Activated CD4-positive, CD25-positive, alpha-beta regulatory T cell (primary cell): Measurements from ENCODE around the gene COL20A1.

Experiments used
- DNase-seq, 4 experiments: peaks; one replicate each; lab custom pipeline; 2025; lab: John Stamatoyannopoulos, UW

Gene COL20A1

DNA sequence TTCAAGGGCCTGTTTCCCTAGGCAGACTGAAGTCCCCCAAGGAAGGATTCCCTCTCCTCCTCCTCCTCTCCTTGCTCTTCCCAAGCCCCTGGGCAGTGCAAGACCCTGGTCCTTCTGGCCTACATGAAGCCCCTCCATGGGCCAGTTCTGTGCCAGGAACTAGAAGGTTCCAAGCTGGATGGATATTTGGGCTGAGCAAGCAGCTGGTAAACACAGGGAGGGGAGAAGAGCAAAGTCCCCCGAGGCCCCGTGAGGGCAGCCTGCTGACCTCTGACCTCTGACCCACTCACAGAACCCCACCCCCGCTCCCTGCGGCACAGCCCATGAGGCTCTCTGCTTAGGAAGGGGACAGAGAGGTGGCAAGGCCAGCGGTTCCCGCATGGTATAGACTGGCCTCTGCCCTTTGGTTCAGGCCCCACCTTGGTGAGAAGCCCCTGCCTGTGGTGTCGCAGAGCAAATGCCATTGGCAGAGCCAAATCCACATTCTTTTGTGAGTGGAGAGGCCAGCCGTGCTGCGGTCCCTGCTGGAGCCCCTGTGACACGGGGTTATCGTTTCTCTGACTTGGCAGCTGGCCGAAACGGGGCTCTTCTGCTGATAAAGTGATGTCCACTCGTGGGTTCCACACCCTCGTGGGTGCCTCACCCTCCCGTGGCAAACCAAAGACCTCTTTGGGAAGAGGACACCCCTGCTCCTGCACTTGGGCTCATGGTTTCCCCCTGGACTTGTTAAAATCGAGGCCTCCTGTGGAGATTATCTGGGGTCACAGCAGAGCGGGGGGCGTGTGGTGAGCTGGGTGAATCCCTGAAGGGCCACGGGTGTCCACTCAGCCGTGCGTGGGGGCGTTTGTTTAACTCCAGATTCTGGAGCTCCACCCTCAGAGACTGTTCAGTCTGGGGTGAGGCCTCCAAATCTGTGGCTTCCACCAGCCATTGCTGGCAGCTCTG is 70.3 kb downstream of the COL20A1 start:
- no peak for DNase-seq

DNA sequence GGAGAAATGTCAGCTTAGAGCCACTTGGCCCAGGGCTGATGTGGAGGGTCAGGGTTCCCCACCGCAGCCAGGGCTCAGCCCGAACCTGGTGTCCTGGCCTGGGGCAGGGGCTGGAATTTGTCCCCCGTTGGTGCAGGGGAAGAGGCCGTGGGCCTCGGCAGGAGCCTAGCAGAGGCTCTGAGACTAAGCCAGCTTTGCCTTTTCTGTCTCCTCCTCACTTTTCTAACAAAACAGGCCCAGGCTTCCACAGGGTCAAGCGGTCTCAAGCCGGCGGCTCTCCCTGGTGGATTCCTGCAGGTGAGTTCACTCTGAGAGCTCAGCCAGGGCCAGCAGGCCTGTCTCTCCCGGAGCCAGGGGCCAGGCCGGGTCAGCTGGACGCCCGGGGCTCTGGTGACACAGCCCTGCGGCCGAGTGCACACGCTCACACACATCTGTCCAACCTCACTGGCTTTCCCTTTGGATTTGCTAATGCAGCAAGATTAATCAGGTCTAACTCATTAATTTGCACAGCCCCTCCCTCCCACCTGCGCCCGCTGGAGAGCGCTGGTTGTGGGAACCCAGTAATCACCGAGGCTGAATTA is 71.1 kb downstream of the COL20A1 start:
- DNase-seq = no peak

DNA sequence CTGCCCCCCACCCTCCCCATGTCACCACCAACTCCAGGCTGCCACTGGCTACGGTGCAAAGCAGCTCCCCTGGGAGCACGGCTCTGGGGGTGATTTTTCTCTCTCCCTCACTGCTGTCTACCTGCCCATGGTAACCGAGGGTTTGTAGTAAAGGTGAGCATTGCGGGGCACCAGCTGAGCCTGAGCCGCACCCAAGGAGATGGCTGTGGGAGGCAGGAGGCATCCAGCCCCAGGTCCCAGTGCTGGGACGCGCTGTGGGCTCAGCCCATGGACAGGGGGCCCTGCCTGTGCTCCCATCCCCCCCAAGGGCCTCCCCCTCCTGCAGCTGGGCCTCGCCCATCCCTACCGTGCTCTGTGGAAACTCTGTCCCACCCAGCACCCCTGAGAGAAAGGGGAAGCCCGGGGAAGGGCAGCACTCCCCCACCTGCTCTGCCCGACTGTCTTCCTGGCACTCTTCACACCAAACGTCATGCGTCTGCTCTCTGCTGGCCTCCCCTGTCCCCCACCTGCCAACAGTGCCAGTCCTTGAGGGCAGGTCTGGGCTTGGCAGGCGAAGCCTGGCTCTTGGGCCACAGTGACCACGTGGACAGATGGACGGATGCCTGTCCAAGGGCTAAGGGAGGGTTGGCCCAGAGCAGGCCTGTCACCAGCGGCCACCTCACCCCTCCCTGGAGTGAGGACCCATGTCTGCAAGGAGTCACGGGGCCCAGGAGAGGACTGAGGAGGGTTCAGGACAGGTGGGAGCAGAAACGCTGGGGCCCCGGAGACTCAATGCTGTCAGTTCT is 72.0 kb downstream of the COL20A1 start:
- DNase-seq = no peak

DNA sequence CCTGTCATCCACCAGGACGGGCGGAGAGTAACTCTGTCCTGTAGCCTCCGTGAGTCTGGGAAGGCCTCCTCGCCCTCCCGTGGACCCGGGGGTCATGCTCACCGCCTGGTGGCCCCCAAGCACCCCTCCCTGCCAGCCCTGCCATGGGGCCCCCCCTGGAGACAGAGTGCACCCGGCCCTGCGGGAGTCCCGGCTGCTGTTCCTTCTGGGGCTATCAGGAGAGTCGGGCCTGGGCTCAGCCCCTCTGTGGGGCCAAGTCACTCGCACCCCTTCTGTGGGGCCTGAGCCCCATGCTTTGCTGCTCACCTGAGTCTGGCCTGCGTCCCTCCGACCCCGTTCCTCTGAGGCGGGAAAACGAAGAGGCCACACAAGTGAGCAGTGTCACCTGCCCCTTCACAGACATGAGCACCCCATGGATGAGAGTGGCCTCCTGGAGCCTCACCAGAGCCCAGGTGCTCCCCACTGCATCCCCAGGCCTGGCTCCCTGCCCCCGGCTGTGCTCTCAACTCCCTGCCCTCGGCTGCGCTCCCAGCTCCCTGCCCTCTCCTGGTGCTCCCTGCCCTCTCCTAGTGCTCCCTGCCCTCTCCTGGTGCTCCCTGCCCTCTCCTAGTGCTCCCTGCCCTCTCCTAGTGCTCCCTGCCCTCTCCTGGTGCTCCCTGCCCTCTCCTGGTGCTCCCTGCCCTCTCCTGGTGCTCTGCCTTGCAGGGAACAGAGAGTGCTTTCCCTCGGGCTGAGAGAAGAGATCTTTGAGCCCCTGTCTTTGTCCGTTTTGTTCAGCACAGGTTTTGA is 72.8 kb downstream of the COL20A1 start:
- no peak for DNase-seq

DNA sequence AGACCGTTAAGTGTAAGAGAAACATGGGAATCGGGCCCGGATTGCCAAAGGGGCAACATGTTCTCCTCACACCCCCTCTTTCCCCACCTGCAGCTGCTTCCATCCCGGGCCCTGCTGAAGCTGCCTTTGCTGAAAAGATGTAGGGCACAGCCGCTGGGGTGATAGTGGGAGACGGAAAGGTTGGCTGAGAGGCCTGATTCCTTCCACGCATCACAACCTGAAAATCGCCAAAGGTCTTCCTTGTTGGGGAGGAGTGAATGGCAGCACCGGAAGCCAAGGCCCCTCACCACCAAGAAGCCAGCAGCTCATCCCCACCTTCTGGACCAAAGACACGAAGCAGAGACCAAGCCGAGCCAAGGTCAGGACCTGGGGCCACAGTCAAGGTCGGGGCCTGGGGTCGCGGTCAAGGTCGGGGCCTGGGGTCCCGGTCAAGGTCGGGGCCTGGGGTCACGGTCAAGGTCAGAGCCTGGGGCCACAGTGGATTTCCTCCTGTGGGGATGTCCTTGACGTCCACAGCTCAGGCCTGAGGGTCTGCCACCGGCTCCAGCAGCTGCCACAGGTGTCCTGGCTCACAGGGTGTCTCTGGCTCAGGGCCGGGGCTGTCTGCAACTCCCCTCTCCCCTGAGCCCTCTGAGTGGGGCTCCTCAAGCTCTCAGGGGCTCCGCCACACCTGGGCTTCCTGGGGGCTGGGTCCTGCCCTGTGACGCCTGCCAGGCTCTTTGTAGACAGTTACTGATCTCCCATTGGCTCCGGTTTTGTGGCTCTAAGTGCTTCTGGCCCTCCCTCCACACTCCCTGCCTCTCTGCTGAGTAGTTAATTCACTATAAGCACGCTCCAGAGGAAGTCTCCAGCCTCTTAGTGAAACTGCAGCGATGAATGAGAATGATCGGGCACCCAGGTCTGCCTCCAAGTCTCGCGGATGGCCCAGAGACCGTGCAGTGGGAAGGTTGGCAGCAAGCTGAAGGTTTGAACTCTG is 73.7 kb downstream of the COL20A1 start:
- no peak for DNase-seq

DNA sequence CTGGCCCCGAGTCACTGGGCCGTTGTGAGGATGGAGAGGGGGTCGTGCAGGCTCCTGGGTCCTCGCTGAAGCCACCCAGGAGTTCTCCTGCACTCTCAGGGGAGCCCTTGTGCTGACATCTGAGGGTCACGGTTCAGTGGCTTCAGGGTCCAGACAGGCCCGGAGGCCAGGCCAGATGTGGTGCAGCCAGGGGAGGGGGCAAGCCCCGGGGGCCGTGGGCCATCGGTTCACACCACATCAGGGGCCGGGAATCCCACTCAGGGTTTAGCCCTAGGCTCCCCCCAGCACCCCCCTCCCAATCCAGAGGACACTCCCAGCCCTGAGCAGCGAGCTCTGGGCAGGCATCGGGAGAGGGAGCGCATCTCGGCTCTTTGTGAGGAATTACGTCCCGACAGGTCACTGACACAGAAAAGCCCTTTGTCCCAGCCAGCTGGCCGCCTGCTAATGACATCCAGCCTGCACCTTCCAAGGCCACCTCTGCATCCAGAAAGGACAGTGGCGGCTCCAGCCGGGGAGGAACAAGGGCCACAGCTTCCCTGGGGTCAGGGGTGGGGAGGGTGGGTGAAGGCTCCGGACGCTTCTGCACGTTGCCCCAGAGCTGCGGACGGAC is 74.6 kb downstream of the COL20A1 start:
- no peak for DNase-seq

DNA sequence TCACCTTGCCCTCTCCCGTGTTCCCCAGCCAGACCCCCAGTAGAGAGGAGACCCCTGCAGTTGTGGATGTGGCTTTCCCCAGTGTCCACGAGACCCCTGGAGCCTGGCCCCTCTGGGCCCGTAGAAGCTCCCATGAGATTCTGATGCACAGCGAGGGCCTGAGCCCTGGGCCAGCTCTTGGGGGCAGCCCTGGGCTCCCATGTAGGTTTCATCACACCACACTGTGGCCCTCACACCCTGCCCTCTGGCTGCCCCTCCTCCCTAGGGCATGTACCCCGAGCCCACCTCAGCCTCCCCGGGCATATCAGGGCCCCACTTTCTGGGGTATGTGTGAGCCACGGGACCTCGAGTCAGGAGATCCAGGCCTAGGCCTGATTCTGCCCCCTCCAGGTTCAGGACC is 75.2 kb downstream of the COL20A1 start:
- no peak for DNase-seq

DNA sequence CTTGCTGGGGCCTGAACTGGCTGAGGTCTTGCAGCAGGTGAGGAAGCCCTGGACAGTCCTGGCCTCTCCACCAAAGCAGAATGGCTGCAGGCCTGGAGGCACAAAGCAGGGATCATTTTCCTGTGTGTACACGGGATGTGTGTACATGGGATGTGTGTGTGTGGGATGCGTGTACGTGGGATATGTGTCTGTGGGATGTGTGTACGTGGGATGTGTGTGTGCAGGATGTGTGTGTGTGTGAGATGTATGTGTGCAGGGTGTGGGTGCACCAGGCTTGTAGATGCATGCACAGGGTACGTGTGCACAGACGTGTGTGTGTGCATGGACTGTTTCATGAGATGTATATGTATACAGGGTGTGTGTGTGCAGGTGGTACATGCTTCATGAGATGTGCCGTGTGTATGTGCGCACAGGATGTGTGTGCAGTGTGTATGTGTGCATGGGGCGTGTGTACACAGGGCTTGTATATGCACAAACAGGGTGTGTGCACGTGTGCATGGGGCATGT is 76.1 kb downstream of the COL20A1 start:
- no peak for DNase-seq

DNA sequence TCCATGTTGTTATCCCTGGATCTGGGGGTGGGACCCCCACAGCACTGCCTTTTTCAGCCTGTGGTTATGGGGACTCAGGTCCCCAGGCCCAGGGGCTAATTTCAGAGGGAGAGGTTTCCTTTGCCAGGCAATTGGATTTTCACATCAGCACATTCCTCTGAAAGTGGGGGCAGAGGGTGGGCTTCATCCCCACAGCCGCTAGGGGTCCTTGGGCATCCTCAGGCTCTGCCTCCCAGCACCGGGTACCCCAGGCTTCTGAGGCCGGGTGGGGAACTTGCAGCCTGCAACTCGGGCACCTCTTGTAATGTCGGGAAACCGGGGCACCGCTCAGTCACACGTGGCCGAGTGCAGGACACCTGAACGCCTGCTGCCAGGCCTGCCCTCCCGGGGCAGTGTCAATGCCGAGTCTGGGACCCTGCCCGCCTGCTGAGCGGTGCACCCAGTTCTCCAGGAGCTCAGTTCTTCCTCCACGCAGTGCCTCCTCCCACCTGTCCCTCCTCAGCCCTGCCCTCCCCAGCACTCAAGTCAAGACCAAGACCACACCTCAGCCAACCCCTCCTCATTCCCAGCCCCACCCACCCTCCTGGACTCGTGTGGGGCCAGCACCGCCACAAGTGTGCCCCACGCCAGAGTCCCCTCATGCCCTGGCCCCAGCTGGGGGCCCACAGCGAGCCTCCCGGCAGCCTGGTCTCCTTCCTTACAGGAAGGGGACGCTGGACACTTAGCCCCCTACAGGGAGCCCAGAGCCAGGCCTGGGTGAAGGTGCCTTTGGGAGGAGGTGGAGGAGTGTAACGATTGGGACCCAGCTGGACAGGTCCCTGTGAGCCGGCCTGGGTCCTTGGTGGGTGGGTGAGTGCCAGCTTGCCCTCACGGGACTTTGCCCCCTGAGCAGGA is 77.0 kb downstream of the COL20A1 start:
- no peak for DNase-seq

DNA sequence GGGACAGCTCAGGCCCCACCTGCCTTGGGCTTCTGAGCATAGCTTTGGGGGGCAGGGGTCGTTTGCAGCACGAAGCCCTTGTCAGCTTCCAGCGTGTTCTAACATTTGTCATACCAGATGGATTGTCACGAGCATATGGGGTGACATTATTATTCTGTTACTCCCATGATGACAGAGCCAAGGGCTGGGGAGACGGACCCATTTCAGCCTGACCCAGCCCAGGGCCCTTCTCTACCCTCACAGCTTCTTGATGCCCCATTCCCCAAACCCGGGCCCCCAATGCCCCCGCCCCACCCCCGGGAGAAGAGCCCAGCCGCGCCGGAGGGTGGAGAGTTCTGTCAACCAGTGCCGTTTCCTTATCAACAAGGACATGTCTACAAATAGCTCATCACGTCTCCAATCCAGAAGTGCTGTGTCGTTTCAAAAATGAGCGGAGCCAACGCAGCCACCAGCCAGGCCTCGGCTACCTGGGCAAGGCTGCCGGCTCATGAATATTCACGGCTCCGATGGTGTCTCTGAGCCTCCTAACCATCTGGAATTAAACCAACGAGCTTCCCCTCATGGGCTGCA is 77.7 kb downstream of the COL20A1 start:
- DNase-seq = no peak

DNA sequence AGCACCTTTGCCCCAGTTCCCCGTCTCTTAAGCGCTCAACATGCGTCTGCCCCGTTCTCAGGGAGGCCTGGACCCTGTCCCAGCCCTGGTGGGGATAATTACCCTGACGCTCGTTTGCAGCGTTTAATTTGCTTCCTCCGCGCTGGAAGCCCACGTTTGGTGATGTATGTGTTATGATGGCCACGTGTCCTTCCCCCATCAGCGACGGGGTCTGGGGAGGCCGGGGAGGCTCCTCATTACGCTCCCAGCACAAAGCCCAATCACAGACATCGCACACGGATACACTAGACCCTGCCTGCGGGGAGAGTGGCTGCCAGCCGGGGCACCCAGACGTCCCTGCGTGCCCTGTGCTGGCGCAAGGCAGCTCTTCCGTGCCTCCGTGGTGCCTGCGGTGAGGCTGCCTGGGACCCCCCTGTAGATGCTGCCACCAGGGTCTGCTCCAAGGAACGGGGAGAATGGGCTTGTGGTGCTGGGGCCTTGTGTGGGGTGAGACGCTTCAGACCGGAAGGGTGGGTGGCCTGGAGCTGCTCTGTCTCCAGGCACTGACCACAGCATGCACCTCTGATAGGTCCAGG is 78.4 kb downstream of the COL20A1 start:
- no peak for DNase-seq

DNA sequence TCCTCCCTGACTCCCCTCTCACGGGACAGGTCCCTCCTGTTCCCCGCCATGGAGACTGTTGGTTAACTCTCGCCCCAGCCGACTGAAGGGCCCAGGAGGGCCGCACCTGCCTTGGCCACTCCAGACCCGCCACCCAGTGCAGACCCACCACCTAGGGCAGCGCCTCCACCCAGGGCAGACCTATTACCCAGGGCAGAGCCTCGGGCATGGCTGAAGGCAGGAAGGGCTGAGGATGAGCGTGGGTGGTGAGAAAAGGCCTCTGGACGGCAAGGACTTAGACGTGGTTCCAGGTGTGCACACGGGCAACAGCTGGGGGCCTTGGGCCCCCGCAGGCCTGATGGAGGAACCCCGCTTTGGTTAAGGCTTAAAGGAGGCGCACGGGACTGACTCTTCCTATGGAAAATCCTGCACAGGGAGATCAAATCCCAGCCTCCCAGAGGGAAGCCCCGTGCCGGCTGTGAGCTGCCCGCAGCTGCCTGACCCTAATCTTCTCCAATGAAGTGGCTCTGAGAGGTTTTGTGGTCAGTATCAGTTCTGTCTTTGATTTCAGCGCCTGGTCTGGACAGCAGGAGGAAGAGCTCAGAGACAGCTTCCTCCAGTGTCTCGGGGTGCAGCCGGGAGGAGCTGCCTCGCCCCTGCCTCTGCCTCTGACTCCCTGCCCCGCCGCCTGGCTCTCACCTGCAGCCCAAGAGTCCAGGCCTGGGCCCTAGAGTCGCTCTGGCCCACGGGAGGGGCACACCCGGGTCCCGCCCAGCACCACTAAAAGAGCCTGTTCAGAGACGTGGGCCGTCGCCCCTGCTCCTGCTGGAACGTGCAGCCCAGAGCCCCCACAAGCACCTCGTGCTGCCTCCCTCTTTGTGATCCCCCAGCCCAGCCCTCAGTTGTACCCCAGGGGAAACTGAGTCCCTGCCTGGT is 80.2 kb downstream of the COL20A1 start:
- DNase-seq = no peak

DNA sequence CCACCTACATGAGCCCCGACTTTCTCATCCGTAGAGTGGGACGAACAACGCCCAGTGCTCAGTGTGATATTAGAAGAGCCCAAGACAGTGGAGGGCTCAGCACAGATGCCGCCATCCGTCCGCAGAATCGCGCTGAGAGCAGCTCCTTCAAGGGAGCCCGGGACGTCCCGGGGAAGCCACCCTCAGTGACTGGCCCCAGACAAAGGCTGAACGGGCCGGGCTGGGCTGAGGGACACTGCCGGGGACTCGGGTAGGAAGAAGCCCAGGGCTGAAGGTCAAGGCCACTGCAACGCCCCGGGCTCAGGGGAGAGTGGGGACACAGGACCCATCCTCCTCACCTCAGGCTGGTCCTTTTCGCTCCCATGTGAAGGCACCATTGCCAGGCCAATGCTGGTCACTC is 81.0 kb downstream of the COL20A1 start:
- no peak for DNase-seq

DNA sequence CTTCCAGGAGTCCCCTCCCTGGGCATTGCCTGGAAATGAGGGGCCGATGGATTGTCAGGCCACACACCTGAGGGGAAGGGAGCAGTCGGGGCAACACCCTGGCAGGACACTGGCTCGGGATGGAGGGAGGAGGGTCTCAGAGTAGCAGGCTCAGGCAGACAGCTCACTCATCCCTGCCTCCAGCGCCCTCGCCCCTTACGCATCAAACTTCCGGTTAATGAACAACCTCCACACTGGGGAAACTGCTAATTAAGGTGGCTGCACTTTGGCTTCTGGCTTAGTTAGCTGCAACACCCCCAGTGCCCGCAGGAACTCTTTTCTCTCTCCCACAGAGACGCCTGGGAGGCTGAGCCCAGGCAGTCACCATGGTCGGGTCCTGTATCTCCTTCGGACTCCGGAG is 81.5 kb downstream of the COL20A1 start:
- DNase-seq = no peak

DNA sequence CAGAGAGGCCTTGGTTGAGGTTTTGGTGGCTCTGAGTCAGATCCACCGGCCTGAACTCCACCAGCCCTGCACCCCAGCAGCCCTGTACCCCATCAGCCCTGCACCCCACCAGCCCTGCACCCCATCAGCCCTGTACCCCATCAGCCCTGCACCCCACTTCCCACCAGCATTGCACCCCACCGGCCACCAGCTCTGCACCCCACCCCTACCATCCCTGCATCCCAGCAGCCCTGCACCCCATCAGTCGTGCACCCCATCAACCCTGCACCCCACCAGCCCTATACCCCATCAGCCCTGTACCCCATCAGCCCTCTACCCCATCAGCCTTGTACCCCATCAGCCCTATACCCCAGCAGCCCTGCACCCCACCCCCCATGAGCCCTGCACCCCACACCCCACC is 82.5 kb downstream of the COL20A1 start:
- DNase-seq = no peak

DNA sequence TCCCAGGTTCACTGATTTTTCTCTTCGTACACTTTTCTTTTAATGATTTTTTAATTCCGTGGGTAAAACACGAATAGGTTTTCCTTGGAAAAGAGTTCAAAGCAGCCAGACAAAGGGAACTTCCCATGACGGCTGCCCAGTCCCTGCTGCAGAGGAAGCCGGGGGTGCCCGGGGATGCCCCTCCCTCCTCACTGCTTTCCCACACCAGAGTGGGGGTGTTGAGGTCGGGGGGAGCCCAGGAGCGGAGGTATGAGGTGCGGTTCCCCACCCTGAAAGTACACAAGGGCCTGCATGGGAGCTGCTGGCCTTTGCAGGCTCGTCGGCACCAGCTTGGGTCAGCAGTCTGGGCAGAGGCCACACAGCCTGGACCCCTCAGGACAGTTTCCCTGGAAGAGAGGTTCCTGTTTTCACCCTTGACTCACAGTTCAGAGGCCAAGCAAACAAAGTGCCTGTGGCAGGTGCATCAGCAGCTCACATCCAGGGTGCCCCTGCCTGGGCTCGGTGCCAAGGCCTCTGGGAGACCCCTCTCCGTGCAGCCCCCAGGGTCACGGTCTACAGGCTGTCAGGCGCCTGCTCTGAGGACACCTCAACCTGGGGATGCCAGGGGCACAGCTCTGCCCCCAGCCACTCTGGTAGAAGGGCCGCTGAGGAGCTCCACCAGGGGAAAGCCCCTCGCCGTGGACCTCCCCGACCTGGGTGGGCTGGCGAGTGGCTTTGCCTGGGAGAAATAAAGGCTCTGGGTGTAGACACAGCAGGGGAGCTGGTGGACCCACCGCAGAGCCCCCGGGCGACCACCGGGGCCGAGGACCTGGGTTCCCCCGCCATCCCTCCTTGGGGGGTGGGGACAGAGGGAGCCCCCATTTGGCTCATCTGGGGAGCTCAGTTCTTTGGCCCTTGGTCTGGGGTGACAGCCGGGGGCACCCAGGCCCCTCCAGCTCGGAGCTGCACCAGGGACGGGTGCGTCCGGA is 83.6 kb downstream of the COL20A1 start:
- DNase-seq = no peak
